ENCODE results near the gene GMPPB.
A peak's percentile ranks its signal among the peaks of the same experiment; 100 is the strongest.

The GMPPB gene

GRCh38 chr3:49674497-49674983 lies 49.2 kb downstream of the GMPPB start:
- DNase-seq, result no peak
- peak overlapping the region; percentile 81 to 87 for H3K4me3 Mint-ChIP-seq
- peaks cover 17% of the 10 kb centered on the region for H3K36me3 Mint-ChIP-seq (ENCODE audit: insufficient read depth)
- ATAC-seq (replicated peaks), result peak; percentile 6
- H3K4me1 Mint-ChIP-seq (ENCODE audit: low read depth in 2 of 2), result peaks cover 19 to 21% of the 10 kb centered on the region in 2 donors
- H3K9me3 Mint-ChIP-seq, result no peaks in the 10 kb centered on the region
- H3K27me3 Mint-ChIP-seq, result no peaks in the 10 kb centered on the region
- peak overlapping the region; percentile 93 to 95 for H3K27ac Mint-ChIP-seq

GRCh38 chr3:49673715-49674496 lies 49.8 kb downstream of the GMPPB start, which contains the start of gene APEH:
Gene APEH (plus strand): TSS chr3:49674351. CDS start chr3:49674402, 51 bp downstream.
- peak; percentile 83 for ATAC-seq (replicated peaks)
- peak; percentile 95 to 97 (median 97) for DNase-seq
- H3K27ac Mint-ChIP-seq, result peak within 1 kb of the TSS; percentile 93 to 95
- peaks cover 0 to 4% of the 10 kb centered on the region in 2 donors for H3K27me3 Mint-ChIP-seq
- peak within 1 kb of the TSS; percentile 81 to 87 for H3K4me3 Mint-ChIP-seq
- H3K36me3 Mint-ChIP-seq (ENCODE audit: insufficient read depth), result peaks cover 17% of the 10 kb centered on the region
- peaks cover 19 to 21% of the 10 kb centered on the region in 2 donors for H3K4me1 Mint-ChIP-seq (ENCODE audit: low read depth in 2 of 2)
- no peaks in the 10 kb centered on the region for H3K9me3 Mint-ChIP-seq

- peaks cover 17% of the 10 kb centered on the region for H3K36me3 Mint-ChIP-seq (ENCODE audit: insufficient read depth)
- ATAC-seq (replicated peaks) (no peak), DNase-seq (peak in 1 of 3 experiments; percentile 17)
- peaks cover 19 to 21% of the 10 kb centered on the region in 2 donors for H3K4me1 Mint-ChIP-seq (ENCODE audit: low read depth in 2 of 2)
- peak overlapping the region; percentile 93 to 95 for H3K27ac Mint-ChIP-seq
- H3K27me3 Mint-ChIP-seq, result peaks cover 0 to 11% of the 10 kb centered on the region in 2 donors
- peak overlapping the region; percentile 81 to 87 for H3K4me3 Mint-ChIP-seq
- no peaks in the 10 kb centered on the region for H3K9me3 Mint-ChIP-seq
Observed at GRCh38 chr3:49673121-49673714, 50.5 kb downstream of the GMPPB start.

- no peak for ATAC-seq (replicated peaks)
- peak overlapping the region in 1 of 2 donors; percentile 40 for H3K4me3 Mint-ChIP-seq
- peaks cover 0 to 24% of the 10 kb centered on the region in 2 donors for H3K27me3 Mint-ChIP-seq
- H3K9me3 Mint-ChIP-seq, result no peaks in the 10 kb centered on the region
- peaks cover 12% of the 10 kb centered on the region for H3K36me3 Mint-ChIP-seq (ENCODE audit: insufficient read depth)
- DNase-seq, result peak; percentile 58 to 66 (median 65)
- no peak overlapping the region for H3K27ac Mint-ChIP-seq
- H3K4me1 Mint-ChIP-seq (ENCODE audit: low read depth in 2 of 2), result peaks cover 17% of the 10 kb centered on the region in 2 donors
Observed at GRCh38 chr3:49671291-49672288, 52.2 kb downstream of the GMPPB start.

GRCh38 chr3:49670940-49671290 lies 52.8 kb downstream of the GMPPB start:
- no peak for DNase-seq
- Mint-ChIP-seq H3K4me1 (ENCODE audit: low read depth in 2 of 2) (peaks cover 14 to 16% of the 10 kb centered on the region in 2 donors), H3K4me3 (no peak overlapping the region), H3K9me3 (no peaks in the 10 kb centered on the region), H3K27me3 (peaks cover 0 to 31% of the 10 kb centered on the region in 2 donors), H3K36me3 (ENCODE audit: insufficient read depth) (peaks cover 12% of the 10 kb centered on the region), H3K27ac (no peak overlapping the region)
- ATAC-seq (replicated peaks), result no peak

All from effector memory CD8-positive, alpha-beta T cell (primary cell).